MG63 (cell line): ENCODE results near the gene SNORC. TPM values are rescaled to one million over a fixed set of nuclear protein-coding genes. Genes with fewer than 3 reads are reported as not detected.

Experiments used
- DNase-seq: peaks from one replicate; pipeline ENCODE4 v3.0.0-alpha.2; 2020
- H3K27me3 ChIP-seq: fragments of 250-450 bp; sonication (Bioruptor Pico); 2 replicates; pipeline ENCODE4 v1.5.1; 2020; ENCODE audit warnings: mild to moderate bottlenecking, moderate library complexity
- H3K36me3 ChIP-seq: fragments of 250-450 bp; sonication (Bioruptor Pico); 2 replicates; pipeline ENCODE4 v1.5.1; 2020; ENCODE audit warnings: mild to moderate bottlenecking, moderate library complexity
- H3K4me3 ChIP-seq: fragments of 250-450 bp; sonication (Bioruptor Pico); 2 replicates; pipeline ENCODE4 v1.5.1; 2020; ENCODE audit warnings: mild to moderate bottlenecking, moderate library complexity
- H3K9me3 ChIP-seq: fragments of 250-450 bp; sonication (Bioruptor Pico); 2 replicates; pipeline ENCODE4 v1.5.1; 2020; ENCODE audit warnings: mild to moderate bottlenecking, moderate library complexity
- total RNA-seq: library from RNA; depleted of rRNA; stranded (reverse); fragments of >200 nt; shearing (Covaris generic); gene quantifications from 2 replicates; pipeline ENCODE4 v1.2.3, GENCODE V29; 2014; ENCODE audit warnings: low replicate concordance

SNORC gene
- total RNA-seq, 1 experiment from 2014 or later, result 4.1 TPM

DNA sequence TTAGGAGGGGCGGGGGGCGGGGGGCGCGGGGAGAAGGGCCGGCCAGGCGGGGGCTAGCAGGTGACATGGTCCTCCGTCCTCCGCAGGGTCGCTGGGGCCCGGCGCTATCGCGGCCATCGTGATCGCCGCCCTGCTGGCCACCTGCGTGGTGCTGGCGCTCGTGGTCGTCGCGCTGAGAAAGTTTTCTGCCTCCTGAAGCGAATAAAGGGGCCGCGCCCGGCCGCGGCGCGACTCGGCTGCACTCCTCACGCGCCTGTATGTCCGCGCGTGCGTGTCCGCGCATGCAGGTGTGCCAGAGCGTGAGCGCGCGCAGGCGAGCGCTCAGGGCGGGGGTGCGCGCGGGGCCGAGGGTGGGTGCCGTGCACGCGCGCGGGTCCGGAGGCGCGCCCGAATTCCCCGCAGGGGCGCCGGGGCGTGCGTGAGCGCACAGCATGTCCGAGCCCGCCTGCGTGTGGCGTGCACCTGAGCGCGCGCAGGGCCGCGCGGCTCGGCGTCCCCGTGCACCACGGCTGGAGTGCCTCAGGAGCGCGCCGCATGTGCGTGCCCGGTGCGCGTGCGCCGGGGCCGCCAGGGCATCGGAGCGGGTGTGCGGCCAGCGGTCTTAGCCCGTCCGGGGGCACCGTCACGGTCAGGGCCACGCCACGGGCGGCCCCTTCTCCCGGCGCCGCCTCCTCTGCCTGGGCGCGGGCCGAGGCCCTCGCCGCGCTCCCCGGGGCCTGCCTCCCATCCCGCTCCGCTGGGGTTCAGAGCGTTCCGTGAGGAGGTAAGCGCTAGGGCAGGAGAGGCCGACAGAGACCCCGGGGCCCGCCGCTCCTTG lies 6.3 kb downstream of the SNORC start:
- Histone ChIP-seq H3K36me3 (peaks cover 5% of the 10 kb centered on the region), H3K9me3 (no peaks in the 10 kb centered on the region), H3K27me3 (no peaks in the 10 kb centered on the region), H3K4me3 (no peak overlapping the region)
- DNase-seq, result no peak

GRCh38 chr2:232876978-232877441 lies 6.9 kb downstream of the SNORC start:
- Histone ChIP-seq H3K27me3 (no peaks in the 10 kb centered on the region), H3K9me3 (no peaks in the 10 kb centered on the region), H3K4me3 (no peak overlapping the region), H3K36me3 (peaks cover 5% of the 10 kb centered on the region)
- DNase-seq, result no peak

DNA sequence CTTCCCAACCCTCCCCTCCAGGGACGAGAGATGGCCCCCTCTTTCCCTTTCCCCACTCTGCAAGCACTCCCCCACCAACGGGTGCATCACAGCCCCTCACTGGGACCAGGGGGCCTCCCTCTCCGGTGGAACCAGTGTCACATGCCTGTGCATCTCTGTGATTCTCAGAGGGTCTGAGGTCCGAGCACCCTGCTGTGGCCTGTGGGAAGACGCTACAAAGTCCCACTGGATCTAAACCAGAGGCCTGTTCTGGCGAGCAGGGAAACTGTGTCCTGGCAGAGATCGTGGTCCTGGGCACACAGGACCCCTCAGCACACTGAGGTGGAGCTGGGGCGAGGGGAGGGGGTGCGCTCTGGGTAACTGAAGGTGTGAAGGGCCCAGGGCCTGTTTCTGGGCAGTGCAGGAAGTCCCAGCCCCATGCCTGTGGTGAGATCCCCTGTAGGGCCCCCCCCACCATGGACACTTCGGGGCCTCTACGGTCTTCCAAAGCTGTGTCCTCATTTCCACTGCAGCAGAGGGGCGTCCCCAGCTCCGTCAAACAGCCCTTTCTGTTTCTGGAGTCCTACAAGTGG lies 8.0 kb downstream of the SNORC start:
- peaks cover 5% of the 10 kb centered on the region for H3K36me3 ChIP-seq
- DNase-seq, result no peak
- H3K9me3 ChIP-seq, result no peaks in the 10 kb centered on the region
- H3K27me3 ChIP-seq, result no peaks in the 10 kb centered on the region
- no peak overlapping the region for H3K4me3 ChIP-seq

- no peak for DNase-seq
- peaks cover 5% of the 10 kb centered on the region for H3K36me3 ChIP-seq
- no peak overlapping the region for H3K4me3 ChIP-seq
- H3K27me3 ChIP-seq, result no peaks in the 10 kb centered on the region
- no peaks in the 10 kb centered on the region for H3K9me3 ChIP-seq
Observed at GRCh38 chr2:232878855-232879617, 9.0 kb downstream of the SNORC start.

GRCh38 chr2:232879618-232880494 lies 9.8 kb downstream of the SNORC start:
- H3K27me3 ChIP-seq, result no peaks in the 10 kb centered on the region
- H3K4me3 ChIP-seq, result no peak overlapping the region
- peaks cover 5% of the 10 kb centered on the region for H3K36me3 ChIP-seq
- no peak for DNase-seq
- H3K9me3 ChIP-seq, result no peaks in the 10 kb centered on the region

GRCh38 chr2:232880764-232881351 lies 10.8 kb downstream of the SNORC start:
- H3K27me3 ChIP-seq, result no peaks in the 10 kb centered on the region
- no peak overlapping the region for H3K4me3 ChIP-seq
- no peak for DNase-seq
- H3K9me3 ChIP-seq, result no peaks in the 10 kb centered on the region
- H3K36me3 ChIP-seq, result peaks cover 5% of the 10 kb centered on the region

GRCh38 chr2:232882085-232882484 lies 12.0 kb downstream of the SNORC start:
- no peak overlapping the region for H3K4me3 ChIP-seq
- DNase-seq, result no peak
- peaks cover 5% of the 10 kb centered on the region for H3K36me3 ChIP-seq
- no peaks in the 10 kb centered on the region for H3K9me3 ChIP-seq
- no peaks in the 10 kb centered on the region for H3K27me3 ChIP-seq

DNA sequence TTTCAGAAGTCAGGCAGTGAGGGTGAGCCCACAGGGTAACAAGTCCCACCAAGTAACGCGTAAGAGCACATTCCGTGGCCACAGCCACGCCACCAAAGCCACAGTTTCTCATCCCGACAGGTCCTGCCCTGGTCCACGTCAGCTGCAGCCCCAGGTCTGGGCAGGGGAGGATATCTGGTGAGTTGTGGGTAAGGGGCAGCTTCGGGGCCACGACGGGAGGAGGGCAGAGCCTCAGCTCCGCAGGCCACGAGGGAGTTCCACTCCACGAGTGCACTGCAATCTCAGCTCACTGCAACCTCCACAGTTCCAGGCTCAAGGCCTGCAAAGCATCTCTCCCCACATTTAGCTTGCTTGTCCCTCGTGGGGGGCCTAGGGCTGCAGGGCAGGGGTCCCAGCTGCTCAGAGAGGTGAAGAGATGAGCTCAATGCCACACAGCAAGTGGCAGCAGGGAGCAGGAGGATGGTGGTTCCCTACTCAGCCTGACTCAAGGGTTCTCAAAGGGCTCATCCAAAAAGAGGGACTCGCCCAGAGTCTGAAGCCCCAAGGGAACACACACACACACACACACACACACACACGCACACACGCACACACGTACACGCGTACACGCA lies 12.5 kb downstream of the SNORC start:
- DNase-seq, result no peak
- Histone ChIP-seq H3K4me3 (no peak overlapping the region), H3K27me3 (no peaks in the 10 kb centered on the region), H3K36me3 (peaks cover 5% of the 10 kb centered on the region), H3K9me3 (no peaks in the 10 kb centered on the region)

DNA sequence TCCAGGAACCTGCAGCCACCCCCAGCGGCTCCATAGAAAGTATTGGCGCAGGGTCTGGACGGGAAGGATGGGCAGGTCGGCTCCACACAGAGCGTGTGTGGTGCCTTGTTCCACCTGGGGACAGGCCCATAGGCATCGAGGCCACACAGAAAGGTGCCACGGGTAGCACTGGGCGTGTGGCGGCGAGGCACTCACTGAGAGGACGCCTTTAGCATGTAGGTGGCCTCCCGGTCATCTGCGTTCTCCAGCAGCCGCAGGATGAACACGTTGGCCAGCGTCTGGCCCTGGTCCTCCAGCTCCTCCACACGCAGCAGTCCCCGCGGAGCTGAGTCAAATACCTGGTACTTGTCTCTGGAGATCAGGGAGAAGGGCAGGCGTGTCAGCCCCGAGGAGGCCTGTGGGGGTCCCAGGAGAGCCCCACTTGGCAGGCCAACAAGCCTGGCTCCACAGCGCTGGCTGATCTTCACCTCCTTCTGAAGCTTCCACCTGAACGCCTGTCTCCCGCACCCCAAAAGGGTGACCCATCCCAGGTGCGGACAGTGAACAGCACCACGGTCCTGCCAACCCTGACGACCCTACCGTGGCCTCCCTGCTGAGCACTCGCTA lies 13.2 kb downstream of the SNORC start:
- Histone ChIP-seq H3K36me3 (peaks cover under 1% of the 10 kb centered on the region), H3K9me3 (no peaks in the 10 kb centered on the region), H3K27me3 (no peaks in the 10 kb centered on the region), H3K4me3 (no peak overlapping the region)
- DNase-seq, result no peak

DNA sequence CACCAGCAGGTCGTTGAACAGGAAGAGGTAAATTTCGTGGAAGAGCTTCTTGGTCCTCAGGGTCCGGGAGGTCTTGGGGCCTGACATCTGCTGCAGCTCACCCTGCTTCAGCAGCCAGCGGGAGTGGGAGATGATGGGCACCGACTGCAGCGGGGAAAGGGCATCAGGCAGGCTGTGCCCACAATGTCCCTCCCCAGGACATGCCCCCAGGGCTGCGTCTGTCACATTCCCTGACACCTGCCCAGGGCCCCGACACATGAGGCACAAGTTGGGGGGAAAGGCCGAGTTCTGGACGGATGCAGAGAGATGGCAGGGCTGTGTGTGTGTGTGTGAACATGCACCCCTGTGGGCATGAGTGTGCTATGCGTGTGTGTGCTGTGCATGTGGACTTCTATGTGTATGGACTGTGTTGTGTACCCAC lies 13.9 kb downstream of the SNORC start:
- Histone ChIP-seq H3K9me3 (no peaks in the 10 kb centered on the region), H3K36me3 (no peaks in the 10 kb centered on the region; the same call in none of the 2 replicates), H3K27me3 (no peaks in the 10 kb centered on the region), H3K4me3 (no peak overlapping the region)
- no peak for DNase-seq

- Histone ChIP-seq H3K27me3 (no peaks in the 10 kb centered on the region), H3K4me3 (no peak overlapping the region), H3K9me3 (no peaks in the 10 kb centered on the region), H3K36me3 (no peaks in the 10 kb centered on the region; the same call in none of the 2 replicates)
- no peak for DNase-seq
Observed at GRCh38 chr2:232884549-232885263, 14.6 kb downstream of the SNORC start.

DNA sequence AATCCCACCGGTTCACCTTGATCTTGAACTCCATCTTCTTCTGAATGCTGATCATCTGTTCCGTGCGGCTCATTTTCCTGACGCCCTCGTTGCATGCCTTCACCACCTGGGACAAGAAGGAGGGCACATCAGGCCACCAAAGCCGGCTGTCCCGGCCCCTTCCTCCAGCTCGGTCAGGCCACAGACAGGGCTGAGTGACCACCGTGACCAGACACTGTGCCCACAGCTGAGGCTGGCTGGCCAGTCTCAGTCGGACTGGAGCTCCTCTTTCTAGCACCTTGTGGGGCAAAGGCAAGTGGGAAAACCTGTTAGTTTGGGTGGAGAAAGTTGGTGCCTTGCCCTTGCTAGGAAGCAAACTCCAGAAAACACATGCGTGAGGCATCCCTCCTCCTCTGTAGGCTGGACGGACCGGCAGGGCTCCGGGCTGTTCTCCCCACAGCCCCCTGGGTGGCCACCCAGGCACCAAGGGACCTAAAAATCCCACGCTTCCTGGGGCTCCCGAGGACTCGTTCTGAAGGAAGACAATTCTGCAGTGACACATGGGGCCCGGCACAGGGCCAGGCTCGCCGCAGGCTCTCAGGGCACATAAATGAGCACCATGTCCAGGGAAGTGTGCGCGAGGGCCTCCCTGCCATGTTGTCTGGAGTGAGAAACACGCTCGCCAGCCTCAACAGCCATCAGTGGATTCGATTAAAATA lies 15.3 kb downstream of the SNORC start:
- Histone ChIP-seq H3K9me3 (no peaks in the 10 kb centered on the region), H3K36me3 (no peaks in the 10 kb centered on the region; the same call in none of the 2 replicates), H3K27me3 (no peaks in the 10 kb centered on the region), H3K4me3 (no peak overlapping the region)
- no peak for DNase-seq

DNA sequence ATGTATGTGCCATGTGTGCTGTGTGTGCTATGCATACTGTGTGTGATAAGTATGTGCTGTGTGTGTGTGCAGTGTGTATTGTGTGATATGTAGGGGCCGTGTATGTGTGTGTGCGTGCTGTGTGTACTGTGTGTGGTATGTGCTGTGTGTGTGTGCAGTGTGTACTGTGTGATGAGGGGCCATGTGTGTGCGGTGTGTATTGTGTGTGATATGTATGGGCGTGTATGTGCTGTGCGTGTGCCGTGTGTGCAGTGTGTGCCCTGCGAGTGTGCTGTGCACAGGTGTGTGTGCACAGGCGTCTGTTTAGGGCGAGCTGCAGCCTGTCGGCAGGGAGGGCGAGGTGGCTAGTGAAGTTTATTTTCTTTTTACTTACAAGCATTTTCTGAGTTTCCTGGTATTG lies 16.1 kb downstream of the SNORC start:
- Histone ChIP-seq H3K4me3 (no peak overlapping the region), H3K27me3 (no peaks in the 10 kb centered on the region), H3K9me3 (no peaks in the 10 kb centered on the region), H3K36me3 (no peaks in the 10 kb centered on the region; the same call in none of the 2 replicates)
- no peak for DNase-seq

DNA sequence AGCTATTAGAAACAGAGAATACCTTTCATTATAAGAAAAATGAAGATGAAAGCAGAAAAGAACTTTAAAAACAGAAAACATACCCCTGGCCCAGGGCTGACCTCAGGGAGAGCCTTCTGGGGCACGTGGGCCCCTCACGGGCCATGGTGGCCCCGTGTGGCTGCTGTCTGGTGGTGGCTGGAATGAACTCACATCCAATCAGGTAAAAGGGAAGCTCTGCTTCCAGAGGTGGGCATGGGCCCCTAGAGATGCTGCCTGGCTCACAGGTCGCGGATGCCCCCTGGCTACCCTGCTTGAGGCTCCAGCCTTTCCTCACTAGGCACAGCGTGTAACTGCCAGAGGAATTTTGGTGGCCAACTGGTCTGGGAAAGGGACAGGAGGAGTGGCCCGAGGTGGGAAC lies 16.6 kb downstream of the SNORC start:
- no peak for DNase-seq

More for the DNA sequence above, 16.6 kb downstream of the SNORC start:
- H3K4me3 ChIP-seq, result no peak overlapping the region
- H3K9me3 ChIP-seq, result no peaks in the 10 kb centered on the region
- H3K27me3 ChIP-seq, result no peaks in the 10 kb centered on the region
- H3K36me3 ChIP-seq, result no peaks in the 10 kb centered on the region; the same call in none of the 2 replicates
